GM18520 (cell line): Measurements from ENCODE around the gene GCKR.

Experiments
- ATAC-seq: cut with Tn5 transposase; IDR thresholded peaks from one replicate; pipeline ENCODE4 v1.9.1; 2021; ENCODE audit not compliant: unreplicated experiment

The GCKR gene

GRCh38 chr2:27496357-27497287 is at the start of gene GCKR:
GCKR (plus strand) TSS chr2:27496839; CDS start chr2:27496905, 66 bp downstream.
- no peak for ATAC-seq

- ATAC-seq = no peak
Measured at GRCh38 chr2:27448381-27448780, 48.3 kb upstream of the GCKR start.

GRCh38 chr2:27451095-27451494 is 45.5 kb upstream of the GCKR start:
- no peak for ATAC-seq

- no peak for ATAC-seq
Measured at GRCh38 chr2:27453968-27454367, 42.7 kb upstream of the GCKR start.

- ATAC-seq = no peak
Measured at GRCh38 chr2:27461118-27461517, 35.5 kb upstream of the GCKR start.

GRCh38 chr2:27464443-27464842 is 32.2 kb upstream of the GCKR start:
- no peak for ATAC-seq

- ATAC-seq = no peak
Measured at GRCh38 chr2:27471961-27472360, 24.7 kb upstream of the GCKR start.

- ATAC-seq = no peak
Measured at GRCh38 chr2:27485496-27485895, 11.1 kb upstream of the GCKR start.

- ATAC-seq = no peak
Measured at GRCh38 chr2:27489118-27489497, 7.5 kb upstream of the GCKR start.

- ATAC-seq = peak; percentile 94
Measured at GRCh38 chr2:27489498-27490397, 6.9 kb upstream of the GCKR start, which contains the start of gene IFT172. IFT172 (minus strand) TSS chr2:27489743; CDS start chr2:27489653, 90 bp downstream.

- no peak for ATAC-seq
Measured at GRCh38 chr2:27492557-27492956, 4.1 kb upstream of the GCKR start.

- no peak for ATAC-seq
Measured at GRCh38 chr2:27493948-27494283, 2.7 kb upstream of the GCKR start.

- ATAC-seq = no peak
Measured at GRCh38 chr2:27494284-27494943, 2.2 kb upstream of the GCKR start.

GRCh38 chr2:27494944-27495554 is 1.6 kb upstream of the GCKR start, which contains the start of gene FNDC4:
FNDC4 (minus strand) TSS chr2:27495200; CDS start chr2:27494679, 521 bp downstream.
- no peak for ATAC-seq

GRCh38 chr2:27495840-27496356 is 741 bp upstream of the GCKR start:
- ATAC-seq = no peak

- no peak for ATAC-seq
Measured at GRCh38 chr2:27497288-27497627, 619 bp downstream of the GCKR start.

- no peak for ATAC-seq
Measured at GRCh38 chr2:27498975-27499374, 2.3 kb downstream of the GCKR start.

GRCh38 chr2:27501042-27501441 is 4.4 kb downstream of the GCKR start:
- no peak for ATAC-seq

- no peak for ATAC-seq
Measured at GRCh38 chr2:27502142-27502541, 5.5 kb downstream of the GCKR start.

- ATAC-seq = no peak
Measured at GRCh38 chr2:27506587-27506986, 9.9 kb downstream of the GCKR start.

- ATAC-seq = no peak
Measured at GRCh38 chr2:27507293-27507692, 10.7 kb downstream of the GCKR start.
